WTC11 (cell line): Measurements from ENCODE around the gene AHNAK. TPM values are rescaled to one million over a fixed set of nuclear protein-coding genes. Genes with fewer than 3 reads are reported as not detected.

Experiments
- ATAC-seq: fragments of 200-7000 bp; cut with Tn5 transposase; 2 replicates; pipeline ENCODE4 v1.10.0; 2021; ENCODE audit warnings: mild to moderate bottlenecking, moderate library complexity
- CTCF ChIA-PET: fragments of 300-600 bp; sonication (Branson Sonifier 250); formaldehyde crosslinking; loops from one replicate; lab custom pipeline; 2021; ENCODE audit warnings: antibody characterized with exemption; lab: Charles Lee
- POLR2A ChIA-PET: fragments of 350-600 bp; sonication (Branson Sonifier 250); formaldehyde crosslinking; loops from one replicate; lab custom pipeline; 2021; ENCODE audit warnings: antibody characterized with exemption; lab: Charles Lee
- DNase-seq: peaks from one replicate; pipeline ENCODE4 v3.0.0; 2021; ENCODE audit warnings: low spot score
- H3K27ac Mint-ChIP-seq: 2 replicates; pipeline ENCODE4 v1.8.0; 2021; ENCODE audit warnings: mixed read lengths
- H3K27me3 Mint-ChIP-seq: 2 replicates; pipeline ENCODE4 v1.8.0; 2021; ENCODE audit warnings: low read depth, mild to moderate bottlenecking, moderate library complexity, mixed read lengths
- H3K36me3 Mint-ChIP-seq: 2 replicates; pipeline ENCODE4 v1.8.0; 2021; ENCODE audit warnings: mixed read lengths
- H3K4me1 Mint-ChIP-seq: 2 replicates; pipeline ENCODE4 v1.8.0; 2022; ENCODE audit warnings: mixed read lengths
- H3K4me3 Mint-ChIP-seq: 2 replicates; pipeline ENCODE4 v1.8.0; 2021; ENCODE audit warnings: mild to moderate bottlenecking, moderate library complexity, mixed read lengths
- H3K9me3 Mint-ChIP-seq: 2 replicates; pipeline ENCODE4 v1.8.0; 2021; ENCODE audit warnings: mixed read lengths
- CDX4 ChIP-seq: fragments of 250-450 bp; sonication (Bioruptor Pico); IDR thresholded peaks from 2 replicates; pipeline ENCODE4 v1.9.0; 2021; ENCODE audit warnings: moderate library complexity, mild to moderate bottlenecking, inconsistent platforms, borderline replicate concordance
- CTCF ChIP-seq: fragments of 200-600 bp; IDR thresholded peaks from 2 replicates; pipeline ENCODE4 v1.8.0; 2022; ENCODE audit warnings: antibody characterized with exemption
- EMX1 ChIP-seq: fragments of 250-450 bp; sonication (Bioruptor Pico); IDR thresholded peaks from 2 replicates; pipeline ENCODE4 v1.8.0; 2021; ENCODE audit warnings: mild to moderate bottlenecking
- FOXK1 ChIP-seq: sonication (generic); formaldehyde crosslinking; IDR thresholded peaks from 2 replicates; pipeline ENCODE4 v1.8.0; 2022; ENCODE audit warnings: mild to moderate bottlenecking, moderate library complexity, missing genetic modification reagents
- FOXP1 ChIP-seq: sonication (generic); formaldehyde crosslinking; IDR thresholded peaks from 2 replicates; pipeline ENCODE4 v1.8.0; 2022; ENCODE audit warnings: missing genetic modification reagents, mild to moderate bottlenecking, moderate library complexity, borderline replicate concordance
- FOXP4 ChIP-seq: sonication (generic); formaldehyde crosslinking; IDR thresholded peaks from 2 replicates; pipeline ENCODE4 v1.8.0; 2022; ENCODE audit warnings: mild to moderate bottlenecking, missing genetic modification reagents
- MAX ChIP-seq: sonication (generic); formaldehyde crosslinking; IDR thresholded peaks from 2 replicates; pipeline ENCODE4 v1.8.0; 2022; ENCODE audit warnings: mild to moderate bottlenecking, missing genetic modification reagents
- MLX ChIP-seq: sonication (generic); formaldehyde crosslinking; IDR thresholded peaks from 2 replicates; pipeline ENCODE4 v1.8.1; 2023; ENCODE audit warnings: mild to moderate bottlenecking, missing genetic modification reagents, moderate library complexity
- MXD4 ChIP-seq: fragments of 250-450 bp; sonication (Bioruptor Pico); IDR thresholded peaks from 2 replicates; pipeline ENCODE4 v1.8.0; 2021; ENCODE audit warnings: mild to moderate bottlenecking, moderate library complexity, borderline replicate concordance
- NR1H2 ChIP-seq: sonication (generic); formaldehyde crosslinking; IDR thresholded peaks from 2 replicates; pipeline ENCODE4 v1.9.0; 2021; ENCODE audit warnings: mild to moderate bottlenecking, moderate library complexity, missing genetic modification reagents
- PRDM15 ChIP-seq: sonication (generic); formaldehyde crosslinking; IDR thresholded peaks from 2 replicates; pipeline ENCODE4 v1.8.0; 2022; ENCODE audit warnings: missing genetic modification reagents
- RELA ChIP-seq: sonication (generic); formaldehyde crosslinking; IDR thresholded peaks from 2 replicates; pipeline ENCODE4 v1.8.1; 2022; ENCODE audit warnings: missing genetic modification reagents, mild to moderate bottlenecking, borderline replicate concordance
- RORB ChIP-seq: fragments of 250-450 bp; sonication (Bioruptor Pico); IDR thresholded peaks from 2 replicates; pipeline ENCODE4 v1.9.0; 2021; ENCODE audit warnings: mild to moderate bottlenecking
- SP1 ChIP-seq: sonication (generic); formaldehyde crosslinking; conservative IDR thresholded peaks from 2 replicates; pipeline ENCODE4 v1.8.1; 2022; ENCODE audit warnings: missing genetic modification reagents
- ZNF396 ChIP-seq: fragments of 250-450 bp; sonication (Bioruptor Pico); IDR thresholded peaks from 2 replicates; pipeline ENCODE4 v1.8.0; 2021; ENCODE audit warnings: mild to moderate bottlenecking, moderate library complexity, borderline replicate concordance
- ZSCAN18 ChIP-seq: fragments of 250-450 bp; sonication (Bioruptor Pico); IDR thresholded peaks from 2 replicates; pipeline ENCODE4 v2.1.2; 2022; ENCODE audit warnings: mild to moderate bottlenecking, moderate library complexity
- total RNA-seq: library from RNA; stranded (reverse); gene quantifications from 3 replicates; pipeline ENCODE4 v1.2.3, GENCODE V29; 2021

The AHNAK gene
- total RNA-seq, 1 experiment from 2014 or later, result 21.0 TPM

- ChIA-PET CTCF (interaction anchor here (1.0 to 11.8 kb wide), 5 partner anchors 9 to 233 kb away, joined by 3 to 311 read pairs (median 61); partner anchors contain the start of genes AHNAK and TMEM179B), POLR2A (interaction anchor here (2.0 kb wide), 2 partner anchors 37 to 159 kb away, joined by 8 to 9 read pairs; partner anchors contain the start of gene TUT1)
- Mint-ChIP-seq H3K4me1 (peaks cover 68% of the 10 kb centered on the region), H3K27ac (peak overlapping the region; percentile 58), H3K36me3 (peaks cover 24% of the 10 kb centered on the region), H3K4me3 (no peak overlapping the region), H3K27me3 (peaks cover 13% of the 10 kb centered on the region), H3K9me3 (no peaks in the 10 kb centered on the region)
- TF ChIP-seq MLX (CRISPR knock-in tag), result no peak
- ATAC-seq, result no peak
- DNase-seq, result no peak
Observed at GRCh38 chr11:62554387-62555167, 8.0 kb upstream of the AHNAK start.

- H3K4me1 Mint-ChIP-seq, result peaks cover 61% of the 10 kb centered on the region
- H3K4me3 Mint-ChIP-seq, result no peak overlapping the region; the same call in 1 of the 2 replicates
- no peak for DNase-seq
- peak overlapping the region; percentile 73 for H3K27ac Mint-ChIP-seq
- TF ChIP-seq ZNF396 (CRISPR knock-in tag) (no peak), MXD4 (no peak), CDX4 (no peak), EMX1 (CRISPR knock-in tag) (0 out of 2 replicates have a peak, but pooled peaks have one; percentile 9), RORB (CRISPR knock-in tag) (no peak), FOXP1 (CRISPR knock-in tag) (no peak), CTCF (no peak), ZSCAN18 (CRISPR knock-in tag) (no peak)
- TF ChIP-seq, all 79 proteins: peak for 1
- H3K9me3 Mint-ChIP-seq, result no peaks in the 10 kb centered on the region
- peaks cover 17% of the 10 kb centered on the region for H3K36me3 Mint-ChIP-seq
- no peak for ATAC-seq
- H3K27me3 Mint-ChIP-seq, result peaks cover 20% of the 10 kb centered on the region
- ChIA-PET POLR2A (interaction anchor here (1.1 to 3.4 kb wide), 5 partner anchors 11 to 159 kb away, joined by 4 to 18 read pairs (median 9); partner anchors contain the start of genes C11orf98, CSKMT and TUT1), CTCF (interaction anchor here (0.6 to 11.8 kb wide), 9 partner anchors 9 to 233 kb away, joined by 3 to 311 read pairs (median 8); partner anchors contain the start of genes AHNAK and EEF1G)
Observed at GRCh38 chr11:62553839-62554361, 7.3 kb upstream of the AHNAK start.

- Mint-ChIP-seq H3K27ac (peak overlapping the region; percentile 92), H3K27me3 (peaks cover 26% of the 10 kb centered on the region), H3K36me3 (peaks cover 11% of the 10 kb centered on the region), H3K4me1 (peaks cover 58% of the 10 kb centered on the region), H3K9me3 (no peaks in the 10 kb centered on the region), H3K4me3 (peak overlapping the region; percentile 46)
- DNase-seq, result peak; percentile 78
- ChIA-PET POLR2A (interaction anchor here (0.7 to 3.4 kb wide), 8 partner anchors 8 to 158 kb away, joined by 3 to 18 read pairs (median 4); partner anchors contain the start of genes BSCL2, C11orf98, CSKMT and TUT1), CTCF (interaction anchor here (0.6 to 11.8 kb wide), 15 partner anchors 8 to 233 kb away, joined by 3 to 311 read pairs (median 5); partner anchors contain the start of genes AHNAK, EEF1G and MTA2)
- peak; percentile 64 for ATAC-seq
- no peak for TF ChIP-seq NR1H2 (CRISPR knock-in tag)
- peak; percentile 72 for TF ChIP-seq PRDM15 (CRISPR knock-in tag)
- peak; percentile 17; the same call in 1 of the 2 replicates for TF ChIP-seq EMX1 (CRISPR knock-in tag)
- TF ChIP-seq RELA, result no peak
- TF ChIP-seq SP1 (CRISPR knock-in tag), result peak; percentile 58; the same call in 1 of the 2 replicates
- TF ChIP-seq FOXK1 (CRISPR knock-in tag), result peak; percentile 88
- peak; percentile 84 for TF ChIP-seq FOXP1 (CRISPR knock-in tag)
- TF ChIP-seq FOXP4 (CRISPR knock-in tag), result peak; percentile 80
- no peak for TF ChIP-seq MAX (CRISPR knock-in tag)
Observed at GRCh38 chr11:62553080-62553838, 6.7 kb upstream of the AHNAK start.
